A549 (cell line): ENCODE results near the gene PGAP3.

Experiments used
- CHD4 ChIP-seq: fragments of 200-600 bp; sonication (generic); IDR thresholded peaks from 2 replicates; pipeline ENCODE4 v1.6.1; 2016; ENCODE audit warnings: antibody characterized with exemption, mild to moderate bottlenecking, borderline replicate concordance
- TP53 ChIP-seq: fragments of 250-450 bp; sonication (Bioruptor Pico); IDR thresholded peaks from 2 replicates; pipeline ENCODE4 v1.5.0; 2021; ENCODE audit warnings: mild to moderate bottlenecking, moderate library complexity
- TF ChIP-seq, protein P1 (sequence below): fragments of >200 bp; sonication (Bioruptor Twin); formaldehyde crosslinking; IDR thresholded peaks from 3 replicates; pipeline ENCODE4 v1.5.1; 2016

- TF ChIP-seq CHD4, result no peak
- no peak for TF ChIP-seq TP53
- TF ChIP-seq, protein P1, sequence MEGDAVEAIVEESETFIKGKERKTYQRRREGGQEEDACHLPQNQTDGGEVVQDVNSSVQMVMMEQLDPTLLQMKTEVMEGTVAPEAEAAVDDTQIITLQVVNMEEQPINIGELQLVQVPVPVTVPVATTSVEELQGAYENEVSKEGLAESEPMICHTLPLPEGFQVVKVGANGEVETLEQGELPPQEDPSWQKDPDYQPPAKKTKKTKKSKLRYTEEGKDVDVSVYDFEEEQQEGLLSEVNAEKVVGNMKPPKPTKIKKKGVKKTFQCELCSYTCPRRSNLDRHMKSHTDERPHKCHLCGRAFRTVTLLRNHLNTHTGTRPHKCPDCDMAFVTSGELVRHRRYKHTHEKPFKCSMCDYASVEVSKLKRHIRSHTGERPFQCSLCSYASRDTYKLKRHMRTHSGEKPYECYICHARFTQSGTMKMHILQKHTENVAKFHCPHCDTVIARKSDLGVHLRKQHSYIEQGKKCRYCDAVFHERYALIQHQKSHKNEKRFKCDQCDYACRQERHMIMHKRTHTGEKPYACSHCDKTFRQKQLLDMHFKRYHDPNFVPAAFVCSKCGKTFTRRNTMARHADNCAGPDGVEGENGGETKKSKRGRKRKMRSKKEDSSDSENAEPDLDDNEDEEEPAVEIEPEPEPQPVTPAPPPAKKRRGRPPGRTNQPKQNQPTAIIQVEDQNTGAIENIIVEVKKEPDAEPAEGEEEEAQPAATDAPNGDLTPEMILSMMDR, result no peak
These were observed 8.9 kb upstream of the PGAP3 start for GRCh38 chr17:39696731-39697130.
